ENCODE data around the gene RALB.
A peak's percentile ranks its signal among the peaks of the same experiment; 100 is the strongest.

Gene RALB

DNA sequence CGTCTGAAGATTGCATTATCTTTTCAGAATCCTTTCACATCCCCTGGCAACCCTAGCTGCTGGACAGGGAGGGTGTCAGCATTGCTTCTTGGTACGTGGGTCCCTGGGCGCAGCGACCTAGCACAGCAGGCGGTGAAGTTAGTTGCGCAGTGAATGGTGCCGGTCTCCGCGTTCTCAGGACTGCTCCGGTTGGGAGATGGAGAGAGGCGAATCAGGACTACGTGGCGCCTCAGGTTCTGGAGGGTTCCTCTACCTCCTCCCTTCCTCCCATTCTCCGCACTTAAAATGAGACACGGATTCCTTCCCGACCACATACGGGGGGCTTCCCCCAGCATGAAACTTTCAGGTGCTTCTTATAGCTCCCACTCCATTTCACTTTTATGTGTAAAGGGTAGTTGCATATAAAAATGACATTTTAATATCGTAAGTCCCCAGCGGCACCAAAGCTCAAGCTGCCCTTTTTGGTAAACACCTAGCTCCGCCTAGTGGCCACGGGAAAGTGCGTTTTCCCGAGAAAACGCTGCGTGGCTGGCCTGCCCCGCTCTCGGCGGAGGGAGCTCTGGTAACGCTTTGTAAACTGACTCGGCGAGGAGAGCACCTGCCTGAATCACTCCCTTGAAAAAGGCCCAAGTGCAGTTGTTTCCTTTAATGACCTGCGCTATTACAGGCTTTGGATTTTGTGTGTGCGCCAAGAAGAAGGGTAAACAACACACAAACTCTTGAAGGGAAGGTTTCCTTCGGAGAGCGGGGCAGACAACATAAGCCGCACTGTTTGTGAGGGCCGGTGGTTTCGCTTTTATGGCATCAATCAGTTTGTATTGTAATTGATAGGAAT lies 60.4 kb downstream of the RALB start:
- Histone ChIP-seq H3K4me1 (ENCODE audit: control insufficient read depth, insufficient read depth, low read length) (peaks cover 10% of the 10 kb centered on the region), H3K36me3 (ENCODE audit: control insufficient read depth, insufficient read depth, low read length) (no peaks in the 10 kb centered on the region), H3K27ac (ENCODE audit: low read depth, low read length) (no peak overlapping the region), H3K9me3 (ENCODE audit: control insufficient read depth, insufficient read depth, low read length) (no peaks in the 10 kb centered on the region), H3K9ac (ENCODE audit: low read depth, low read length) (no peak overlapping the region), H3K4me3 (ENCODE audit: low read depth, low read length) (peak overlapping the region; percentile 52), H3K27me3 (ENCODE audit: control insufficient read depth, insufficient read depth, low read length) (peaks cover 66% of the 10 kb centered on the region)

DNA sequence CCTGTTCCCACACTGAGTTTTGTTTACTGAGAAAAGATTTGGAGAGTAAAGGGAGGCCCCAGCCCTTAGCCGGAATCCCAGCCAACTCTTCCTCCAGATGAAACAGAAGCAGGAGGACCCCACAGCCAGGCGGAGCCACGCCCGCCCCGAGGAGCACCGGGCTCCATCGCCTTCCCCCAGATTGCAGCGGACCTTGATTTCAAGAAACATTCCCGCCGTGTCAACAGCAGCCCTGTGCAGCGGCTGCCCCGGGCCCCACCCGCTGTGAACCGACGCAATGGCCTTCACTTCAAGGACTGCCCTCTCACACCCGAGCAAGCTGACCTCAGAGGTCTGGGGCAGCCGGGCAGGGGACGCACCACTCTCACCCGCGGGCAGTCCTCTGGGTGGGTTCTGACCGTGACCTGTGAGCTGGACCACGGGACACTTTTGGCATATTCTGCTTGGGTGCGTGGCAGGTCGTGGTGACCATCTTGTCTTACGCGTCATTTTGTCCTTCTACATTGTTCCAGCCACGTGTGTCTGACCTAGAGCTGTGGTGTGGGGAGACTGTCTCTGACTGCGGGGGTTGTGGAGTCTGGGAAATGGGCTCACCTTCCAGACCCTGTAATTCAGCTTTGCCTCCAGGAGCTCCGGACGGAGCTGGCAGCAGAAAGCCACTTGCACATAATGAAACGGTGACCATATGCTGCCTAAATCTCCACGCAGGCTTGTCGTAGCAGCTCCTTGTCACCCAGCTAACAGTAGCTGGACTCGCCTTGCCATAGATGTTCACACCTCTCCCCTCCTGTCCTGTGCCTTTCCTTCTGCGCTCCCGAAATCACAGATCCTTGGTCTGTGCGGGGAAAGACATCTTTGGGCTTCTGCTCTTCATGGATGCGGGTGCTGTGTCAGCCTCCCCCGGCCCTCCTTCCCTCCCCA lies 61.3 kb downstream of the RALB start:
- Histone ChIP-seq H3K36me3 (ENCODE audit: control insufficient read depth, insufficient read depth, low read length) (no peaks in the 10 kb centered on the region), H3K27me3 (ENCODE audit: control insufficient read depth, insufficient read depth, low read length) (peaks cover 59% of the 10 kb centered on the region), H3K4me1 (ENCODE audit: control insufficient read depth, insufficient read depth, low read length) (peaks cover 10% of the 10 kb centered on the region), H3K27ac (ENCODE audit: low read depth, low read length) (no peak overlapping the region), H3K4me3 (ENCODE audit: low read depth, low read length) (no peak overlapping the region; the same call in 1 of the 2 replicates), H3K9me3 (ENCODE audit: control insufficient read depth, insufficient read depth, low read length) (no peaks in the 10 kb centered on the region), H3K9ac (ENCODE audit: low read depth, low read length) (no peak overlapping the region)

DNA sequence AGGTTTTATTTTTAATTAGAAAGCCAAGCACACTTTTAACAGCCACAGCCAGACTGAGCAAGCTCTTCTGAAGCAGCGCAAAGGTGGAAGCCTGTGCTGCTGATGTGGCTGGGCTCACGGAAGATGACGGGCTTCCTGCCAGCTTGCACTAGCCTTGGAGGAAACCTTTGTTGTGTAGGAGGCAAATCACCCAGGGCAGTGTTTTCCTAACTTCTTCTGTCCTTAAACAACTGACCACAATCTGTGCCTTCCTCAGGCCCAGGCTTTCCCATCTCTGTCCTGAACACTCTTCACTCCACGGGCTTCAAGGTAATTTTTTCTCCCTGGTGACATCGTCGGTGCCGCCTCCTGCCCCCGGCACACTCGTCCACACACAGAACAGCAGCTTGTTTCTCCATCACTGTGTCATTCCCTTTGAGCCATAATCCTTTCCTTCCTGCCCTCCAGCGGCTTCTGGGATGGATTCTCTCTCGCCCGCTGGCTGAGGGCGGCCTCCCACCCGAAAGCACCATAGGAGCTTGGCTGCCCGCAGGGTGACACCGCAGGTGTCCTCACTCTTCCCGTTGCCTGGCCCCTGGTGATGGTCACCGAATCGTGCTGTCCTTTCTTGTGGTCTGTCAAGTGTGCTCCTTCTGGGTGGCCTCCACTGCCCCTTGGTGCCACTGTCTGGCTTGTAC lies 62.2 kb downstream of the RALB start:
- H3K4me3 ChIP-seq (ENCODE audit: low read depth, low read length), result no peak overlapping the region
- peaks cover 59% of the 10 kb centered on the region for H3K27me3 ChIP-seq (ENCODE audit: control insufficient read depth, insufficient read depth, low read length)

DNA sequence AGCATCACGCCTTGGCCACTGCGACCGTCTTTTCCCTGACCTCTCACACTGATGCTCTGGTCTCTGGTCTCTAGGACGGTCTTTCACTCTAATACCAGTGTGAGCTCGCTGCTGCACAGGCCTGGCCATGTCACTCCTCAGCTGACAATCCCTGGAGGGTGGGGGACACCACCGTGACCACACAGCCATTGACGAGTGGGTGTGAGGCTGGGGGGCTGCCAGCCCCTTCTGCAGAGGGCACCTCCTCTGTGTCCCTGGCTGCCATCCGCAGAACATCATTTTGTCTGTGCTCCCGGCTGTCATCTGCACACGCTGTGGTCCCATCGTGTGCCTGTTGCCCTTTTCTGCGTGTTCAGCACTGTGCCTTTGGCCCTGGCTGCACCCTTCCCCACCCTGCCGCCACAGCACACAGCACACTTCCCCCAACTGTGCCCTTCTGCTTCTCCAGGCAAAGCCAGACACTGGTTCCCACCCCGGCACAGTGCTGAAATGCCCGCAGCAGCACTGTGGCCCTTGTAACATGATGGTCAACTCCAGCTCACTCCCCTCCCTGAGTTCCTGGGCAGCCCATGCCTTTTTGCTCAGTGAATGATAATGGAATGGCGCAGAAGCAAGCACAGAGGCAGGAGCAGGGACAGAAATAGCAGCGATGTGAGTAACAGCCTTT lies 62.8 kb downstream of the RALB start:
- Histone ChIP-seq H3K27ac (ENCODE audit: low read depth, low read length) (no peak overlapping the region), H3K36me3 (ENCODE audit: control insufficient read depth, insufficient read depth, low read length) (no peaks in the 10 kb centered on the region), H3K9me3 (ENCODE audit: control insufficient read depth, insufficient read depth, low read length) (no peaks in the 10 kb centered on the region), H3K4me1 (ENCODE audit: control insufficient read depth, insufficient read depth, low read length) (peaks cover 5% of the 10 kb centered on the region), H3K9ac (ENCODE audit: low read depth, low read length) (no peak overlapping the region), H3K4me3 (ENCODE audit: low read depth, low read length) (no peak overlapping the region), H3K27me3 (ENCODE audit: control insufficient read depth, insufficient read depth, low read length) (peaks cover 57% of the 10 kb centered on the region)

More for the DNA sequence above, 62.2 kb downstream of the RALB start:
- Histone ChIP-seq H3K9me3 (ENCODE audit: control insufficient read depth, insufficient read depth, low read length) (no peaks in the 10 kb centered on the region), H3K27ac (ENCODE audit: low read depth, low read length) (no peak overlapping the region), H3K4me1 (ENCODE audit: control insufficient read depth, insufficient read depth, low read length) (peaks cover 10% of the 10 kb centered on the region), H3K9ac (ENCODE audit: low read depth, low read length) (no peak overlapping the region), H3K36me3 (ENCODE audit: control insufficient read depth, insufficient read depth, low read length) (no peaks in the 10 kb centered on the region)

DNA sequence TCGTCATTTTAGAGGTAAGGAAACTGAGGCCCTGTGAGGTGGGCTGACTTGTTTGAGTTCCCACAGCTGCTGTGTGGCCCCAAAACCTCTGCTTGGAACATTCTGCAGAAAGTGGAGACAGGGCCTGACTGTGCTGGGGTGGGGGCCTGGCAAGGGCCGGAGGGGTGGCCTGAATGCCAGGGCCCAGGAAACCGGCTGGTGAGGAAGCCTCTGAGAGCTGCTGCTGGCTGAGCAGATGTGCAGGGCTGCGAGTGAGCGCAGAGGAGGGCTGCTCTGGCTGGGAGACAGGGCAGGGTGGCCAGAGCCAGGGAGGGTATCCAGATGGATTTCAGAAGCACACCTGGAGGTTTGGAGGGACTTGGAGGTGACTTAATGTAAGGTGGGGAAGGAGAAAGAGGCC lies 63.4 kb downstream of the RALB start:
- Histone ChIP-seq H3K27me3 (ENCODE audit: control insufficient read depth, insufficient read depth, low read length) (peaks cover 52% of the 10 kb centered on the region), H3K36me3 (ENCODE audit: control insufficient read depth, insufficient read depth, low read length) (no peaks in the 10 kb centered on the region), H3K4me1 (ENCODE audit: control insufficient read depth, insufficient read depth, low read length) (peaks cover 4% of the 10 kb centered on the region), H3K27ac (ENCODE audit: low read depth, low read length) (no peak overlapping the region), H3K4me3 (ENCODE audit: low read depth, low read length) (no peak overlapping the region), H3K9ac (ENCODE audit: low read depth, low read length) (no peak overlapping the region), H3K9me3 (ENCODE audit: control insufficient read depth, insufficient read depth, low read length) (no peaks in the 10 kb centered on the region)

DNA sequence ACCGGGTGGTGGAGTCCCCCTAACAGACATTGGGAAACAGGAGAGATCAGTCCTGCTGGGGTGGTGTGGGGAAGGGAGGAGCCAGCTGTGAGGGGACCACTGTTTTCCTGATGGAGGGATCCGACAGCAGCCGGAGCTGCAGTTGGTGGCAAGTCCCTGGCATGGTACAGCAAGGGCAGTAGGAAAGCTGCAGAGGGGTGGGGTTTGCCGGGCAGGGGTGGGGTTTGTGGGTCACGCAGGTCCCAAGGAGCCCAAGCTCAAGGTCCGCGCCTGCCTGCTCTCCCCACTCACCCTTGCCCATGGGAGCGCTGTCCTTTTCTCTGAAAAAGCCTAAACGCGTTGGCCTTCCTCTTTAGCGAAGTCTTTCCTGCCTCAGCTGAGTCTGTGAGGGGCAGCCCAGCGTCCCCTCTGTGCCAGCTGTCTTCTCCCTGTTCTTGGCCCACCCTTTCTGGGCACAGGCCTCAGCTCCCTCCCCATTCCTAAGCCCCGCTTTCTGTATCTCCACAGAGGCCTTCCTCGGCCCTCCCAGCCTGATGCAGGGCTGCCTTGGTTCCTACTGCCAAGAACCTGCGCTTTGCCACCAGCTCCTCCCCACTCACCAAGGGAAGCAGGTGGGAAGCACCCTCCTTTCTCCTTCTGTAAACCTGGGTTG lies 64.0 kb downstream of the RALB start:
- Histone ChIP-seq H3K27ac (ENCODE audit: low read depth, low read length) (no peak overlapping the region), H3K4me3 (ENCODE audit: low read depth, low read length) (no peak overlapping the region), H3K9ac (ENCODE audit: low read depth, low read length) (no peak overlapping the region), H3K27me3 (ENCODE audit: control insufficient read depth, insufficient read depth, low read length) (peaks cover 46% of the 10 kb centered on the region), H3K9me3 (ENCODE audit: control insufficient read depth, insufficient read depth, low read length) (no peaks in the 10 kb centered on the region), H3K36me3 (ENCODE audit: control insufficient read depth, insufficient read depth, low read length) (no peaks in the 10 kb centered on the region), H3K4me1 (ENCODE audit: control insufficient read depth, insufficient read depth, low read length) (peaks cover 4% of the 10 kb centered on the region)

DNA sequence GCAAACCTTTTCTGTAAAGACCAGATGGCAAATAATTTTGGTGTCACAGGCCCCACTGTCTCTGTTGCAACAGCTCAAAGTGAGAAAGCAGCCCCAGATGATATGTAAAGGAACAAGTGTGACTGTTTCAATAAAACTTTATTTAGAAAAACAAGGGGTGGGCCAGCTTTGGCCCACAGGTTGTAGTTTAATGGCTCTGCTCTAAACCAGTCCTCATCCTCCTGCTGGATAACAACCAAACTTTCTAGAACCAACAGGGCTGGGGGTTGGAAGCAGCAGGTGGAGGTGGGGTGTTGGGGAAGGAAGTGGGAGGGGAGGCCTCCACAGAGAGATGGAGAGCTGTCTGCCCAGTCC lies 64.5 kb downstream of the RALB start:
- Histone ChIP-seq H3K4me3 (ENCODE audit: low read depth, low read length) (no peak overlapping the region), H3K36me3 (ENCODE audit: control insufficient read depth, insufficient read depth, low read length) (no peaks in the 10 kb centered on the region), H3K4me1 (ENCODE audit: control insufficient read depth, insufficient read depth, low read length) (peaks cover 4% of the 10 kb centered on the region), H3K27me3 (ENCODE audit: control insufficient read depth, insufficient read depth, low read length) (peaks cover 41% of the 10 kb centered on the region), H3K9me3 (ENCODE audit: control insufficient read depth, insufficient read depth, low read length) (no peaks in the 10 kb centered on the region), H3K9ac (ENCODE audit: low read depth, low read length) (no peak overlapping the region), H3K27ac (ENCODE audit: low read depth, low read length) (no peak overlapping the region)

DNA sequence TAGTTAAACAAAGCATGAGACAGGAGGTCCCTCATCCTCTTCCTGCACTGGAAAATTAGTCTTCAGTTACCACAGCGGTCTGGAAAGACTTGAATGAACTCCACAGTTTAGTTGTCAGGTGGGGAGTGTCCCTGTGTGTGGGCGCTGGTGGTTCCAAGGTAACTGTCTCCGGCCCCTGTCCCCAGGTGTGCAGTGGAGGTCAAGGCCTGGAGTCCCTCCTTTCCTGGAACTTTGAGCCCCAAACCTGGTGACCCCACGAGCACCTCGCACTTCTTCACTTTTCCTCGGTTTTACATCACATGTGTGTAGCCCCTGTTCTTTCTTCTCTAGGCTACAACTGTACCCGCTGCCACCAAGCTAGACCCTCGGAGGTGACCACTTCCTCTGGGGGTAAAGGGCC lies 65.3 kb downstream of the RALB start:
- Histone ChIP-seq H3K36me3 (ENCODE audit: control insufficient read depth, insufficient read depth, low read length) (no peaks in the 10 kb centered on the region), H3K4me1 (ENCODE audit: control insufficient read depth, insufficient read depth, low read length) (peaks cover 4% of the 10 kb centered on the region; the same call in 1 of the 2 replicates), H3K4me3 (ENCODE audit: low read depth, low read length) (no peak overlapping the region), H3K9me3 (ENCODE audit: control insufficient read depth, insufficient read depth, low read length) (no peaks in the 10 kb centered on the region), H3K9ac (ENCODE audit: low read depth, low read length) (no peak overlapping the region), H3K27me3 (ENCODE audit: control insufficient read depth, insufficient read depth, low read length) (peaks cover 33% of the 10 kb centered on the region), H3K27ac (ENCODE audit: low read depth, low read length) (no peak overlapping the region)

DNA sequence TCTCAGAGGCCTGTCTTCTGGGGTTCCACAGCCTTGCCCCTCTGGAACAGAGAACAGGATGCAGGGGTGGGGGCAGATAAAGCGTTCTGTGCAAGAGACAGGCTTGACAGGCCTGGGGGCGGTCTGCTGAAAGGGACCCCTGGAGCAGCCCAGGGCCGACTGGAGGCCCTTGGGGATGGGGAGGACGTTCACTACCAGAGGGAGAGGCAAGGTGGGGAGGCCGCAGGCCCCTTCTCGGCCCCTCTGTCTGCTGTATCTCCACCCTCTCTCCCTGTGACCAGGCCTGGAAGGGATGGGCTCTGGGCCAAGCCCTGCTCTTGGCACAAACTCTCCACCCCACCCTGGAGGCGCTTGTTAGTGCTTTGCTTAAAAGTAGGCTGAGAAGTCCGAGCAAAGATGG lies 66.0 kb downstream of the RALB start:
- Histone ChIP-seq H3K4me3 (ENCODE audit: low read depth, low read length) (no peak overlapping the region), H3K27ac (ENCODE audit: low read depth, low read length) (no peak overlapping the region), H3K4me1 (ENCODE audit: control insufficient read depth, insufficient read depth, low read length) (peaks cover under 1% of the 10 kb centered on the region; the same call in 1 of the 2 replicates), H3K9me3 (ENCODE audit: control insufficient read depth, insufficient read depth, low read length) (no peaks in the 10 kb centered on the region), H3K9ac (ENCODE audit: low read depth, low read length) (no peak overlapping the region), H3K27me3 (ENCODE audit: control insufficient read depth, insufficient read depth, low read length) (peaks cover 28% of the 10 kb centered on the region), H3K36me3 (ENCODE audit: control insufficient read depth, insufficient read depth, low read length) (no peaks in the 10 kb centered on the region)

DNA sequence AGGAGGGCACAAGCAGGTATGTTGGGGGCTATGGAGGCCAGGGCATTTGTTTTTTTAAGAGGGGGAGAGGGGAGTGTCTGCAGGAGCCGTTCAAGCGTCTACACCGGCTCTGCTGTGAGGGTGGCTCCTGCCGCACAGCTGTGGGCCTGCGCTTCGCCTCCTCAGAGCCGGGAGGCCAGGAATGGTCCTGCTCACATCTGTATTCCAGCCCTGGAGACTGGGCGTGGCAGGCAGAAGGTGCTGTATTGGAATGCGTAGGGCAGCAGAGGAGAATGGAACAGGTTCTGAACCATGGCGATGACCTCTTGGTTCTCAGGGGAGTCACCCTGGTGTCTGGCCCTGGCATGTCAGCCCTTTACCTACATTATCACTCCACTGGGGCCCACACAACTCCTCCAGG lies 66.5 kb downstream of the RALB start:
- H3K27me3 ChIP-seq (ENCODE audit: control insufficient read depth, insufficient read depth, low read length), result peaks cover 23% of the 10 kb centered on the region
- no peak overlapping the region for H3K9ac ChIP-seq (ENCODE audit: low read depth, low read length)
- H3K36me3 ChIP-seq (ENCODE audit: control insufficient read depth, insufficient read depth, low read length), result no peaks in the 10 kb centered on the region
- H3K27ac ChIP-seq (ENCODE audit: low read depth, low read length), result no peak overlapping the region
- H3K9me3 ChIP-seq (ENCODE audit: control insufficient read depth, insufficient read depth, low read length), result no peaks in the 10 kb centered on the region
- H3K4me1 ChIP-seq (ENCODE audit: control insufficient read depth, insufficient read depth, low read length), result no peaks in the 10 kb centered on the region
- H3K4me3 ChIP-seq (ENCODE audit: low read depth, low read length), result no peak overlapping the region
